Hematopoietic multipotent progenitor cell treated with erythropoietin and hydrocortisone succinate and interleukin-3 and kit ligand, for 17 days (in vitro differentiated cells): ENCODE data around the gene NSG2.
"Not testable (repeated sequence)": the region's sequence is repeated elsewhere in the genome, so short reads cannot be mapped to it uniquely, and the experiment has no call there.

ENCODE experiments used
- DNase-seq: peaks from one replicate; pipeline ENCODE4 v3.0.0-alpha.2; 2015; ENCODE audit warnings: low spot score

Gene NSG2

DNA sequence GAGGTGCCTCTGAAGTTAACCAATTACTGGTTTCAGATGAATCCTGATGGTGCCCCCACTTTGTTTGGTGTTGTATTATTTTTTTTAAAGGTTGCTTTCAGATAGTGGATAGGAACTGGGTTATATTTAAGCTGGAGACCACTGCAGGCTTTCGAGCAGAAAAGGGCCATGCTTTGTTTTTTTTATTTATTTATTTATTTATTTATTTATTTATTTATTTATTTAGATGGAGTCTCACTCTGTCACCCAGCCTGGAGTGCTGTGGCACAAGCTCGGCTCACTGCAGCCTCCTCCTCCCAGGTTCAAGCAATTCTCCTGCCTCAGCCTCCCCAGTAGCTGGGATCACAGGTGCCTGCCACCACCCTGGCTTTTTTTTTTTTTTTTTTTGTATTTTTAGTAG is 57.1 kb downstream of the NSG2 start:
- DNase-seq: not testable (repeated sequence)

DNA sequence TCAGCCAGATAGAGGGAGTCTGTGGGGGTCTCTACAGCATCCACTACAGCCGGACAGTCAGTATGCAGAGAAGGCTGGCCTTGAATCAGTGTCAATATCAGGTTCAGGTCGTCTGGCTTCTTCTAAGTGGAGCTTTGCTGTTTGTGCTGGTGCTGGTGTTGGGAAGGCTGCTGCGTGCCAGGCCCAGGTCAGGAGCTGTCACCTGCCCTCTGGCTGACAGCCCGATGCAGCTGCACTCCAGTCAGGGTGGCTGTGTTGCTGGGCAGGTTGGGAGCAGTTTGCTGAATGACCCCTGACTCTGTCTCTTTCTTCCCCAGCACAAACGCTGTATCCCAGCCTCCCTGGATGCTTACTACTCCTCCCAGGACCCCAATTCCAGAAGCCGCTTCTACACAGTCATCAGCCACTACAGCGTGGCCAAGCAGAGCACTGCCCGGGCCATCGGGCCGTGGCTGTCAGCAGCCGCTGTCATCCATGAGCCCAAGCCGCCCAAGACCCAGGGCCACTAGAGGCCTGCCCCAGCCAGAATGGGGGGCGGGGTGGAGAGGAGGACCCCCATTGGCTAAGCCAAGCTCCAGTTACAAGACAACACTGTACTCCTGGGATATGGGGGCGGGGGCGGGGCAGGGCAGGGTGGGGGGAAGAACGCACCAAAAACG is 61.6 kb downstream of the NSG2 start:
- DNase-seq: no peak

DNA sequence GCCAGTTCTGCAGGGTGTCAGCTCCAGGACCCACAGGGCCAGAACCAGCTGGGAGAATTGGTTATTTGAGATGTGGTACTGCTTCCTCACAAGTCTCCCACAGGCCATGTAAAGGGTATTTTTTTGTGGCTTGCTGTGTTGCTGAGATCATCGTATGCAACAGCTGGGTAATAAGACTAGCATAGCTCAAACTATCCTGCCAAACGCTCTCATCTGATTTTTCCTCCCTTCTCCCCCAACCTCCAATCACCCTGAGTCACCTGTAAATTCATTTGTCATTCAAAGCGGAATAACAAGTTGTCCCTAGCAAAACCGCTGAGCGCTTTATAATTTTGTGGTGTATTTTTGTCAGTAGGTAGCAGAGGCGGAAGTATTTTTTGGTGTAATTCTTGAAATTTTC is 63.2 kb downstream of the NSG2 start:
- no peak for DNase-seq

DNA sequence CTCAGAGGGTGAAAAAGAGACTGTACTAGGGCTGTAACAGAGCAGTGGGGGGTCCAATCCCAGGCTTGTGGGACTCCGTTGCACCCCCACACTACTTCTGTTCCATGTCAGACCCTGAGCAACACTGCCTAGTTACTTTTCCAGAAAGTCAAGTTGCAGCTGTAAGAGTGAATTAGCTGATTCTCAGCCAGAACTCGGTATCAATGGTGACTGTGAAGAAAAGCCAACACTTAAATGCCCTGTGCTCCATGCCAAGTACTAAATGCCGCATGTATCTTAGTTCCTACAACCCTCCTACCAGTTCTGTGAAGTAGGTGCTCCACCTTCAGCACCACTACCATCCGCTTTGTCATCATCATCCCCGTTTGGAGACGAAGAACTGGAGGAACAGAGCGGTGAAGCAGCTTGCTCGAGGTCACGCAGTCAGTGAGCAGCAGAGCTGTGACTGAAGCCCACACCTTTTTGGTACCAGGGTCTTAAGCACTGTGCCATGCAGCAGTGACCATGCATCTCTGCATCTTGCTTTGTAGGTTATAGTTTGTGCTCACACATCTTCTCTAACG is 64.3 kb downstream of the NSG2 start:
- DNase-seq: no peak

DNA sequence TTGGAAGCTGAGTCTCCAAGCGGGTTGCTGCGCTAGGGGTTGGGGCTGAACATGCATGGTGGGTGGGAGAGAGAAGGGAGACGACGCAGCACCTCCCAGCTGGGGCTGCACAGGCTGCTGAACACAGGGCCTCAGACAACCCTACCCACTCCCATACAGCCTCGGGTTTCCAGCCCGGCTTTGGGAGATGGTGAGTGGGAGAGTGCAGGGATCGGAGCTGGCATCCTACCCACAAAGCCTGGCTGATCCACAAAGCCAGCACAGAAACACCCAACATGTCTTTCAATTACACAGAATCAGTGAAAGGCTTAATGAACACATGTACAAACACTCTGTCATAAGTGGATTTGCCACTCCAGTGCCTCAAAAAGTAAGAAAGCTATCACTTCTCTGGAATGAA is 64.8 kb downstream of the NSG2 start:
- no peak for DNase-seq

DNA sequence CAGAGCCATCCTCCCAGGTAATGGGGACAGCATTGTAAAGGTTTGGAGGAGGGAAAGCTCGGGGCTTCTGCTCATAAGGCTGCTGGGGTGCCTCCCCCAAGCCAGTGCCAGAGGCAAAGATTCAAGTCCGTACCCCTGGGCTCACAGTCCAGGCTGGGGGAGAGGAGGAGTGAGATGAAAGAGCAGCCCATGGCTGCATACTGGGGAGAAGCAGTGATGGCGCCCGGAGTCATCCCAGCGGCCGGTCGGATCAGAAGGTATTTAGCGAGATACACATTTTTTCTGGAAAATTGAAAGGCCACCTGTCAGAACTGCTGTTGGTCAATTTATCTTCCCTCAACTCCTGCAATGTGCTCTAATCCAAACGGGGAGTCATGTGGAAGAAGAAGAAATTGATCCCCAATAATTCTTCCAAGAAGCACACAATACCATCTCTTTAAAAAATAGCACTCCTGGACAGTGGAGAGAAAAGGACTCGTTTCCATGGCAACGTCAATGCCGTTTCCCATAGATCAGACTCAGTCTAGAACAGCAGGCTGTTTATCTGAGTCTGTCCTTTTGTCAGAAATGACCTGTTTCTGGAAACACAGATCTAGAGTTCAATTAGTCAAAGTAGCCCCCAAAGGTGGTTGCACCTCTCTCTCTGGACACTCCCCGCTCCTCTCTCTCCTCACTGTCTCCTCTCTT is 65.9 kb downstream of the NSG2 start:
- DNase-seq: no peak

DNA sequence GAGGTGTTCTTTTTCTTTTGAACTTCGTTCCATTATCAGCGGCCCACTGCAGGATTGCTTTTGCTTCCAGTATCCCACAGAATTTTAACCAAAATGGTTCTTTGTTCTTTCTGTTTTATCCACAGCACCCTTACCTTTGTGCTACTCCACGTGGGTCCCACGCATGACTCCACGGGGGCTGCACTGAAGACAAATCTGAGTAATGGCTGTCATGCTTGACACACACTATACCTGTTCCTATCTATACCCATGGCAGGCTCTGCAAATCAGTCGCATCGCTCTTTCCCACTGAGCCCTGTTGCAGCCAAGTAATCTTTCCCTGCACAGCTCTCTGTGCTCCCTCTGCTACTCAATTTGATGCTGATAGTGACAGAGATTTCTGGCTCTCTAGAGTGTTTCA is 69.7 kb downstream of the NSG2 start:
- no peak for DNase-seq

DNA sequence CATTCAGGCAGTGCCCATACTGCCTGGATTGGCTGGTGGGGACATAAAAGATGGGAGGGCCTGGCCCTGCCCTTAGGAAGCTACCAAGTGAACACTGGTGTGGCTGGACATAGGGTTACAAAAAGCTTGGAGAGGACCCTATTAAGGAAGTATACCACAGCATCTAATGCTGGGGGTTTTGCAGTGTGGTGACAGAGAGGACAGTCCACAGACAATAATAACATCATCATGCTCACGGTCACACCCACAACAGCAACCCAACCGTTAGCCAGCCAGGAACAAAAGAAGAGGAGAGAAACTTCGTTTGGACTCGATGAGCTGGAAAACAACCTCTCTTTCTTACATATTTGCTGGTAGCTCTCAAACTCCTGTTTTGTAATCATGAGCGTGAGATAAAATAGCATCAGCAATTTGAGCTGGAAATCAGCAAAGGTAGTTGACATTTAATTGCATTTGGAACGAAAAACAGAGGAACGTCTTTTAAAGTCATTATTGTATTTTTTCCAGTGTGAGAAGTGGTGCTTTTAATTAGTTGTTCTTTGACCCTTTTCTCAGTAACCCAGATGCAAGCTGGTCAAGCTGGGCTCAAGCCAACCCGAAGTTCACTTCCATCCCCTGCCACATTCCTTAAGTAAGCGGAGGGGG is 73.4 kb downstream of the NSG2 start:
- DNase-seq: no peak

DNA sequence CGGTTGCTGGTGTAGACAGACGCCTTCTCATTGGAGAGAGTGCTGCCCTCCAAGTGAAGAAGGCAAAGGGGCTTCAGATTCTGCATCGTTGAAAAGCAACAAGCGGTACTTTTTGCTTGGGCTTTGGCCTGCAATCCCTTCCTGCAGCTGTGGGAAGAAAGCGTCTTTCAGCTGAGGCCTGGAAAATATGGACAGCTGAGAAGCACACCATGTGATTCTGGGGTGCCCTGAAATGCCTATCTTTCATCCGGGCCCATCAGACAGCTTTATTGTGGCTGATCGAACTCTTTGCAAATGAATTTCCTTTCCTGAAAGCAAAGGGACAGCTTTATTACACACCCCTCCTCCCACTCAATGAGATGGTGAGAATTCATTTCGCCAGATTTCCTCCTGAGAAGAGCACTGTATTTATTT is 74.0 kb downstream of the NSG2 start:
- no peak for DNase-seq

DNA sequence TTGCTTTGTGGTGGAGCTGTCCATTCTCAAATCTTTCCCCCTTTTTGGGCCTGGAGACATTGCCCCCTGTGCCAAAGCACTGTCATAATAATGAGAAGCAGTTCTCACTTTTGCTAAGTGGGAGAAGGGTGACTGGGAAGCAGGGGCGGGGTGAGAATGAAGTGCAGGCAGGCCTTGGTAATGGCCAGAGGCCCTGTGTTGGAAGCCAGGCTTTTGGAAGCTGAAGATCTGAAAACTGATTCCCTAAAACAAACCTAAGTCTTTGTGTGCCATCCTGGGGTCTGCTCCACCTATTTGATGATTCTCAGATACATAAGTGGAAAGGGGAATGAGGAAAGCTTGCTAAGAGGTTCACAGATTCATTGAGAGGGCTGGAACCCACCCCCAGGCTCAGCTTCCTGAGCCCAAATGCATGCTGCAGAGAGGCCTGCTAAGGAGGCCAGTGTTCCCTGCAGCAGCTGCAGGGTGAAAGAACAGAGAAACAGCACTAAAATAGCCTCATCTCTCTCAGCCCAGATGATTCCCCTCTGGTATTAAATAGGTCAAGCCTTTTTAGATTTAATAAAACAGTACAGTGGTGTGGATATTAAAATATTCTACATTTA is 75.0 kb downstream of the NSG2 start:
- DNase-seq: no peak

DNA sequence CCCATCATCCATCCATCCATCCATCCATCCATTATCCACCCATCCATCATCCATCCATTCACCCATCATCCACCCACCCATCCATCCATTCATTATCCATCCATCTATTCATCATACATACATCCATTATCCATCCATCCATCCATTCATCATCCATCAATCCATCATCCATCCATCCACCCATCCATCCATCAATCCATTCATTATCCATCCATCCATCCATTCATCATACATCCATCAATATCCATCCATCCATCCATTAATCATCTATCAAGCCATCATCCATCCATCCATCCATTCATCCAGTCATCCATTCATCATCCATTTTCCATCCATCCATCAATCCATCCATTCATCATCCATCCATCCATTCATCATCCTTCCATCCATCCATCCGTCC is 89.0 kb downstream of the NSG2 start:
- no peak for DNase-seq

DNA sequence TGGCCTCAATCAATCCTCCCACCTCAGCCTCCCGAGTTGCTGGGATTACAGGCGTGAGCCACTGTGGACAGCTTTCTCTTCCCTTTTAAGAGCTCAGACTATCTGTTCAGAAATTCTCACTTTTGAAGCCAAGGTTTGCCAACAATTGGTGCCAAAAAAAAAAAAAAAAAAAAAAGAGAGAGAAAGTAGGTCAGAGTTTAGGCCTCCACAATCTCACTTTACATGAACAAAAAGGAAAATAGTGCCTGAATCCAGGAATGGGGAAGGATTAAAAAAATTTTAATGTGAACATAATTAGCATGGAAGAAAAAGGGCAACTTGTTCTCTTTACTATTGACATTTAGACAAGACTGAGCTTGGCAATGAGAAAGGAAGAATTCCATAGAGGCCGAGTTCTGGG is 94.1 kb downstream of the NSG2 start:
- DNase-seq: no peak

DNA sequence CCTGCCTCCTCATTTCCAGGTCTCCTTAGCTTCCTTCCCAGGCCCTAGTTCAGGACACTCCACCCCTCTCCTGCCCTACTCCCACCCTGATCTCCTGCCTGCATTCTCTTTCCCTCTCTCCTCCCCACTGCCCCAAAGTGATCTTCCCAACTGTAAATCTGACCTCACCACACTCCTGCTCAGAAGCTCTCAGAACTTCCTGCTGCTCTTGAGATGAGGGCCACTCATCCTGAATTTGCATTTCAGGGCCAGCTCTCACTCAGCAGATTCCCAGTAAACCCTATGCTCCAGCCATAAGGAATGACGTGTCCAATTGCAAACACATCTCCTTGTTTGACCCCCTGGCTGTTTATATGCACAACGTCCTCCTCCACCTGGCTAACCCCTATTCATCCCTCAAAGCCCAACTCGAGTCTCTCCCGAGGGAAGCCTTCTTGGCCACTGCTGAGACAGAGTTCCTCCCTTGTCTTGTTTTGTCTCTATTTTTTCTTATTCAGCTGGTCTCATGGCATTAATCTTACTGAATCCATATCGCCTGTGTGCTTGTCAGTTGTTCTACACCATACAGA is 95.0 kb downstream of the NSG2 start:
- no peak for DNase-seq

DNA sequence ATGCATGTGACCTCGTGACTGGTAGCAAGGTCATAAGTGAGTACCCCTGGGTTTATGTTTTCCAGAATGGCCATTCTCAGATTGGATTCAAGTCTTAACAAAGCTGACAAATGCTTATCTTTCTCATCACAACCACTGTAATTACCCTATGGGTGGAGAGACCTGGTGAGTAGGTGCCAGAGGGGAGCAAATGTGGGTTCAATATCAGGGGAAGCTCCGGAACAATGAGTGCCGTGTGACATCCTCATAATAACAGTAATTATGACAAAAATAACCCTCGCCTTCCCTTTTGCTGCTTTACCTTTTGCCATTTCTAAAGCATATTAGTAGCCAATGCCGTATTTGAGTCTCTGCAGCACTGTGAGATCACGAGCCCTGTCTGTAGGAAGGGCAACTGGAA is 95.9 kb downstream of the NSG2 start:
- DNase-seq: no peak

DNA sequence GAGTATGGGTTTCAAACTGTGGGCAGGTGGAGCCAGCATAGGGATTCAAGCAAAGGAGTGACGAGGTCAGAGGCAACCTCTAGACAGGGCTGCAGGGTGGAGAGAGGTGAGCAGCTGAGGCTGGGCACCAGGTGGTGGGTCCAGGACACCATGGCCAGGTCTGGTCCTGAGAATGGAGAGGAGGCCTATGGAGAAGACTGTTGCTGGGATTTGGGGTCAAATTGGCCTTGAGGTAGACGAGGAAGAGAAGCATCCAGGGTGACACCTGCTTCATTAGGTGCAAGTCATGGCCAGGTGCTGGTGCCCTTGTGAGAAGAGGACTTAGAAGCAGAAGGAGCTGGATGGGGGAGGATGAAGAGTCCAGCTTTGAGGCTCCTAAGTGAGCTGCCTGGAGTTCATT is 99.6 kb downstream of the NSG2 start:
- DNase-seq: no peak

DNA sequence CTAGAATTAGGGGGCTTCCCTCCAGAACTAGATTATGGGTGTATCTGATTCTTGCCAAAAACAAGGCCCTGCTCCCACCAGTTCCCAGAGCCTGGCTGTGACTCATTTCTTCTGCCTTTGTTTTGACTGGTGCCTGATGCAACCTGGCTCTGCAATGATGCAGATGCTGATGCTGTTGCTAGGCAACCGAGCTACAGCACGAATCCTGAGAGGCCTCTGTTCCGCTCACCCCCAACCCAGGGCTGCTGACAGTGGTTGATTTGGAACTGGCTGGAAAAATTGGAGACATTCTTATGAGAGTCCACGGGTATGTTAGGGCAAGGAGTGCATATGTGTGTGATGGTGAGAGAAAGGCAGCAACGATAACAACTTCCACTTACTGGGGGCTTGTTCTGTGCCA is 100.3 kb downstream of the NSG2 start:
- no peak for DNase-seq

DNA sequence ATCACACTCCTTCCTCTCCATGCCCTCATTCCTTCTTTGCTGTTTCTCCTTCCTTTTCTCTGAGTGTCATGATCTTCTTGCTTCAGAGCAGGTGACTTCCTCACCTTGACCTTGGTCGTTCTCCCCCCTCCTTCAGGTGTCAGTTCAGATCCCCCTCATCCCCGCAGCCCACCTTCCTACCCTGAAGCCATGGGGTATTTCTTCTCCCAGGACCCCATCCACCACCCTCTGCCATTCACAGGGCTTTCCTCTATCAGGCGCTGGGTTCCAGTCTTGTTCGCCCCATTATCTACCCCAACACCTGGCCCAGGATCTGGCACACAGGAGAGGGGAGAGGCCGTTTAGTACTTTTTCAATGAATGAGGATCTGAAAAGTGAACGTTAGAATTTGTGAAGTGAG is 101.0 kb downstream of the NSG2 start:
- DNase-seq: no peak

DNA sequence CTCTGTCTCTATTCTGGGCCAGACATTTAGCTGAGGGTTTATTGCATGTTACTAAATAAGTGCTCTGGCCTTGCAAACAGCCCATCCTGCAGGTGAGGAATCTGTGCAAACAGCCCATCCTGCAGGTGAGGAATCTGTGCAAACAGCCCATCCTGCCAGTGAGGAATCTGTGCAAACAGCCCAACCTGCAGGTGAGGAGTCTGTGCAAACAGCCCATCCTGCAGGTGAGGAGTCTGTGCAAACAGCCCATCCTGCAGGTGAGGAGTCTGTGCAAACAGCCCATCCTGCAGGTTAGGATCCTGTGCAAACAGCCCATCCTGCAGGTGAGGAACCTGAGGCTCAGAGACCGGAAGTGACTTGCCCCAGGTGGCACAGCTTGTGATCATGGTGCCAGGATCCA is 101.5 kb downstream of the NSG2 start:
- not testable (repeated sequence) for DNase-seq

DNA sequence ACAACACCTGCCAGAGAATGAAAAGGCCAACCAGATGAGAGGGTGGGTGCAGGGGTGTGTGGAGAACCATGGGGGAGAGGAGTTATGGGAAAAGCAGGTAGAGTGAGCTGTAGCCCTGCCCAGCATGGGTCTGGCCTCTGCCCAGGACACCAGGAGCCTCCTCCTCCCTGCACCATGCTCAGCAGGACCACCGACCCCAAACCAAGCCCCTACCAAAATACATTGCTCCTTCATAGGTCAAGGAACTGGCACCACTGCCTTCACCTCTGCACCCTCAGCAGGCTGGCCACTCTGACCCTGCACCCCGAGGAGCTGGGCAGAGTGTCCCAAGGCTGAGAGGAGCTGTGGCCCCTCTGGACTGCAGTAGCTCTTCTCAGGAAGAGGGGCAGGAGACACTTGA is 102.0 kb downstream of the NSG2 start:
- DNase-seq: no peak

DNA sequence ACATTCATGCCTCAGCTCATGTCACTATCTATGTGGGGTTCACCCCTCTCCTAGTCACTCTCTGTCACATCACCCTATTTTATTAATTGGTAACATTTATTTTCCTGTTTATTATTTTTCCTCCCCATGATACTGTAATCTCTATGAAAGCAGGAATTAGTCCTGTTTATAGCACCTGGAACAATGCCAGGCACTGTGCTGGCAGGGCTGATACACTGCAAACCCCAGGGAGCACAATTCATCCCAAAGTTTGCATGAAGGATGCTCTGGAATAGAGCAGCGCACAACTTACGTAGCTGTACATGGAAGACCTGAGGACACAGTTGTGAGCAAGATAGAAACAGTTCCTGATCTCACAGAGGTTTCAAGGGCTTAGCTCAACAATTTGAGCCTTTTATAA is 103.2 kb downstream of the NSG2 start:
- DNase-seq: no peak

DNA sequence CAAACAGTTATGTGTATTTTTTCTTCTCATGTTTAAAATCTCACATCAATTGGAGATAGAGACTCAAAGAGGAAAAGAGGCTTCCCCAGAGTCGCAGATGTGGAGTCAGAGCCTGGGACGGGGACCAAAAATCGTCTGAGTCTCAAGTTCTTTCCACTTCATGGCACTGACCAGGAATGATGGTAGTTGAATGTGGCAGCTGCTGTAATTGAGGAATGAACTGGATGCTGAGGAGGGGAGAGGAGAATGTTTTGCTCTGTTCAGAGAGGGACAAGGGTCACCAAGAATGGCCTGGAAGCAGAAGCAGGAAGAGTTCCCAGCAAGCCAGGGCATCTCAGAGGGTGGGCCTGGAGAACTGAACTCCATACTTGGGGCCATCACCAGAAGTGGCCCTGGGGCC is 103.9 kb downstream of the NSG2 start:
- no peak for DNase-seq

DNA sequence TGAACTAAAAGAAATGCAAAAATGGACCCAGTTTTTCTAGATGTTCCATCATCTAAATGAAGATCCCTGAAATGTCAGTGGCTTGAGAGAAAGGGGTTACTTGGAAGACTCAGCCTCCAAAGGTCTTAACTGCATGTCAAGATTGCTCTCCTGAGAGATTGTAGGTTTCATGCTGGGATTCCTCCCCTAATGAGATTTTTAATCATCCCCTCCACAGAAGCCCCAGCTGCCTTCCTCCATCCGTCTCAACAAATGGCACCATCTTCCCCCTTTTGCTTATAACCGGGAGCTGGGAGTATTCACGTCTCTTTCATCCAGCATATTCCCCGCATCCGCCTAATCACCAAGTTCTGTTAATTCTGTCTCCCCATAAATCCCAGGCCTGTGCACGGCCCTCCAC is 104.5 kb downstream of the NSG2 start:
- DNase-seq: no peak
